Fibroblast of pulmonary artery (primary cell): ENCODE data around the gene GEMIN4.

Experiments used
- DNase-seq: peaks from one replicate; pipeline ENCODE4 v3.0.0-alpha.2; 2010; ENCODE audit warnings: low read depth
- H3K4me3 ChIP-seq: replicated peaks from 2 replicates; pipeline ENCODE4 v1.5.1; 2011; ENCODE audit warnings: low read depth, mild to moderate bottlenecking, control low read depth, low read length, moderate library complexity
- CTCF ChIP-seq: IDR thresholded peaks from 2 replicates; pipeline ENCODE4 v1.5.1; 2011; ENCODE audit warnings: mild to moderate bottlenecking, control low read depth, low read length, inconsistent platforms; ENCODE audit errors: missing control alignments

The GEMIN4 gene

GRCh38 chr17:752002-752619 lies at the start of gene GEMIN4:
GEMIN4 (minus strand) TSS chr17:752264; CDS start chr17:752142, 122 bp downstream.
- DNase-seq, result peak; percentile 89
- peak; percentile 71 for TF ChIP-seq CTCF
- peak within 1 kb of the TSS; percentile 72 for H3K4me3 ChIP-seq

GRCh38 chr17:801660-802059 lies 49.6 kb upstream of the GEMIN4 start:
- no peak overlapping the region for H3K4me3 ChIP-seq
- TF ChIP-seq CTCF, result no peak
- no peak for DNase-seq

GRCh38 chr17:800446-801242 lies 48.6 kb upstream of the GEMIN4 start:
- TF ChIP-seq CTCF, result no peak
- H3K4me3 ChIP-seq, result no peak overlapping the region
- no peak for DNase-seq

- no peak for DNase-seq
- no peak overlapping the region for H3K4me3 ChIP-seq
- TF ChIP-seq CTCF, result no peak
These were observed 47.2 kb upstream of the GEMIN4 start for GRCh38 chr17:799261-799660.

- no peak overlapping the region for H3K4me3 ChIP-seq
- no peak for DNase-seq
- no peak for TF ChIP-seq CTCF
These were observed 46.2 kb upstream of the GEMIN4 start for GRCh38 chr17:798246-798645.

- H3K4me3 ChIP-seq, result no peak overlapping the region
- DNase-seq, result no peak
- TF ChIP-seq CTCF, result no peak
These were observed 45.3 kb upstream of the GEMIN4 start for GRCh38 chr17:797236-797840.

- no peak for DNase-seq
- no peak overlapping the region for H3K4me3 ChIP-seq
- TF ChIP-seq CTCF, result no peak
These were observed 44.5 kb upstream of the GEMIN4 start for GRCh38 chr17:796609-797008.
